K562 (cell line): ENCODE data around the gene STYXL1. TPM values are rescaled to one million over a fixed set of nuclear protein-coding genes. Genes with fewer than 3 reads are reported as not detected.

Source experiments
- CHCHD3 ChIP-seq: fragments of 250-450 bp; sonication (Bioruptor Pico); IDR thresholded peaks from 2 replicates; pipeline ENCODE4 v2.1.2; 2022; ENCODE audit warnings: mild to moderate bottlenecking
- DPF2 ChIP-seq: fragments of 450-650 bp; IDR thresholded peaks from 2 replicates; pipeline ENCODE4 v1.6.1; 2016
- EGR1 ChIP-seq: fragments of 450-650 bp; conservative IDR thresholded peaks from 2 replicates; pipeline ENCODE4 v1.6.1; 2017; ENCODE audit warnings: mild to moderate bottlenecking
- HNRNPL ChIP-seq: fragments of 200-400 bp; formaldehyde crosslinking; IDR thresholded peaks from 2 replicates; pipeline ENCODE4 v1.6.1; 2017; ENCODE audit warnings: low read depth, mild to moderate bottlenecking, low read length
- HOXB6 ChIP-seq: fragments of 250-450 bp; sonication (Bioruptor Pico); IDR thresholded peaks from 2 replicates; pipeline ENCODE4 v1.5.1; 2022; ENCODE audit warnings: mild to moderate bottlenecking, borderline replicate concordance
- MYNN ChIP-seq, 2 experiments: sonication (generic); formaldehyde crosslinking in 1 of 2; IDR thresholded peaks; 2 replicates each; pipeline versions ENCODE4 v1.5.0 to v1.6.1; 2016 to 2020; ENCODE audit warnings: antibody characterized with exemption in 1 of 2, missing genetic modification reagents in 1 of 2
- NR4A1 ChIP-seq, 2 experiments: fragments of 250-450 bp in 1 of 2; fragments of 450-650 bp in 1 of 2; sonication (Bioruptor Pico) in 1 of 2; IDR thresholded peaks; 2 replicates each; pipeline versions ENCODE4 v1.4.0 to v1.6.1; 2016 to 2020; ENCODE audit warnings: mild to moderate bottlenecking in 2 of 2, missing compliant biosample characterization in 1 of 2, missing genetic modification characterization in 1 of 2, moderate library complexity in 1 of 2
- SMARCE1 ChIP-seq: fragments of 450-650 bp; IDR thresholded peaks from 2 replicates; pipeline ENCODE4 v1.7.1; 2016; ENCODE audit warnings: mild to moderate bottlenecking
- TOE1 ChIP-seq, 2 experiments: fragments of 450-650 bp in 1 of 2; sonication (generic) in 1 of 2; formaldehyde crosslinking in 1 of 2; IDR thresholded peaks; 2 replicates each; pipeline versions ENCODE4 v1.7.1 to v1.8.0; 2016 to 2022; ENCODE audit warnings: borderline replicate concordance in 2 of 2, mild to moderate bottlenecking in 2 of 2, antibody characterized with exemption in 1 of 2, inconsistent platforms in 1 of 2, low read depth in 1 of 2, missing genetic modification reagents in 1 of 2, moderate library complexity in 1 of 2
- ZBTB1 ChIP-seq: sonication (generic); formaldehyde crosslinking; IDR thresholded peaks from 2 replicates; pipeline ENCODE4 v1.8.1; 2023; ENCODE audit warnings: missing genetic modification reagents, low read depth, mild to moderate bottlenecking, borderline replicate concordance
- ZNF311 ChIP-seq: fragments of 250-450 bp; sonication (Bioruptor Pico); IDR thresholded peaks from 2 replicates; pipeline ENCODE4 v1.4.0; 2020; ENCODE audit warnings: mild to moderate bottlenecking, moderate library complexity
- ZNF830 ChIP-seq: fragments of 250-450 bp; sonication (Bioruptor Pico); IDR thresholded peaks from 2 replicates; pipeline ENCODE4 v1.5.0; 2021; ENCODE audit warnings: mild to moderate bottlenecking
- polyA plus RNA-seq, 8 experiments: library from polyadenylated mRNA; depleted of rRNA in 4 of 8; stranded (reverse) in 5 of 8; unstranded in 3 of 8; fragments of >200 nt; fragmentation: Nextera tagmentation in 2 of 8; fragmentation: Illumina TruSeq in 1 of 8; extraction: Ambion mirVana in 2 of 8; extraction: Trizol in 1 of 8; gene quantifications; 2 replicates each; pipeline versions ENCODE4 v1.2.1 to v1.2.3, GENCODE V29; 2011 to 2014; ENCODE audit warnings: inconsistent platforms in 1 of 8, missing spikeins in 1 of 8
- total RNA-seq, 7 experiments: library from RNA; depleted of rRNA in 6 of 7; stranded (reverse); fragments of >200 nt in 6 of 7; fragmentation: Illumina TruSeq in 2 of 7; extraction: Trizol in 2 of 7; gene quantifications; 2 replicates each; pipeline versions ENCODE4 v1.2.1 to v1.2.3, GENCODE V29; 2011 to 2021; ENCODE audit warnings: low replicate concordance in 1 of 7
- TF ChIP-seq, protein P1 (sequence below): sonication (generic); formaldehyde crosslinking; IDR thresholded peaks from 2 replicates; pipeline ENCODE4 v1.8.0; 2023; ENCODE audit warnings: missing genetic modification reagents, mild to moderate bottlenecking, borderline replicate concordance
- TF ChIP-seq, protein P2 (sequence below): fragments of 450-650 bp; formaldehyde crosslinking; IDR thresholded peaks from 2 replicates; pipeline ENCODE4 v1.4.0; 2020; ENCODE audit warnings: mild to moderate bottlenecking
- TF ChIP-seq, protein P3 (sequence below): fragments of 450-650 bp; IDR thresholded peaks from 2 replicates; pipeline ENCODE4 v1.6.1; 2016; ENCODE audit warnings: borderline replicate concordance
- TF ChIP-seq, protein P4 (sequence below): fragments of 450-650 bp; IDR thresholded peaks from 2 replicates; pipeline ENCODE4 v1.6.1; 2014; ENCODE audit warnings: low read depth, mild to moderate bottlenecking, moderate library complexity, borderline replicate concordance

Gene STYXL1
- total and polyA plus RNA-seq, 9 of the 15 experiments (the other 6 are each of a cell fraction or from before 2014, with no cell fraction given), result 36.5 to 97.2 (median 49.9) TPM

DNA sequence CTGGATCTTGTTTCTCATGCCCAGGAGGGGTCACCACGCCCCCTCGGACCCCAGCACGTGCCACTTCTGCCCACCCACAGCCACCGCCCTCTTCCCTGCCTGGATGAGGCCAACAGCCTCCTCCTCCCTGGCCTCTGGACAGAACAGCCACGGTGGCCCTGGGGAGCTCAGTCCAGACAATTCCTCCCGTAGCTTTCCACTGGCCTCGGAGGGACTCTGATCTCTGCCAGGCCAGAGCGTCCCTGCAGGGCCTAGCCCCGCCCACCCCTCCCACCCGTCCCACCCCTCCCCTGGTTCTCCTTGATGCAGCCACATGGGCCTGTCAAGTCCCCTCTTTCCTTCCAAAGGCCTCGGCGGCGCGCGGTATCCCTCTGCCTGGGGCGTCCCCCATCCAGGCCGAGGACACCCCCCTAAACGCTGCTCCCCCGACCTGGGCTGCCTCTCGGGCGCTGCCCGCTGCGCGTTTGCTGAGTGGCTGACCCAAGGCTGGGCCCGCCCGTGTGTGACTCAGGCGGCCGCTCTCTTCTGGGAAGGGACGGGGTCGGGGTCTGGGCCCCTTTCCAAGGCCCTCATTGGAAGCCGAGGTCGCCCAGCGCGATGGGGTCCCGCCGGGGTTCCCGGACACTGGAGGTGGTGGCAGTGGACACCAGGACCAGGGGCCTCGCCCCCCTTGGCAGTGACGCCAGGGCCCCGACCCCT, 54.0 kb downstream of the STYXL1 start (continued):
- TF ChIP-seq, protein P1, sequence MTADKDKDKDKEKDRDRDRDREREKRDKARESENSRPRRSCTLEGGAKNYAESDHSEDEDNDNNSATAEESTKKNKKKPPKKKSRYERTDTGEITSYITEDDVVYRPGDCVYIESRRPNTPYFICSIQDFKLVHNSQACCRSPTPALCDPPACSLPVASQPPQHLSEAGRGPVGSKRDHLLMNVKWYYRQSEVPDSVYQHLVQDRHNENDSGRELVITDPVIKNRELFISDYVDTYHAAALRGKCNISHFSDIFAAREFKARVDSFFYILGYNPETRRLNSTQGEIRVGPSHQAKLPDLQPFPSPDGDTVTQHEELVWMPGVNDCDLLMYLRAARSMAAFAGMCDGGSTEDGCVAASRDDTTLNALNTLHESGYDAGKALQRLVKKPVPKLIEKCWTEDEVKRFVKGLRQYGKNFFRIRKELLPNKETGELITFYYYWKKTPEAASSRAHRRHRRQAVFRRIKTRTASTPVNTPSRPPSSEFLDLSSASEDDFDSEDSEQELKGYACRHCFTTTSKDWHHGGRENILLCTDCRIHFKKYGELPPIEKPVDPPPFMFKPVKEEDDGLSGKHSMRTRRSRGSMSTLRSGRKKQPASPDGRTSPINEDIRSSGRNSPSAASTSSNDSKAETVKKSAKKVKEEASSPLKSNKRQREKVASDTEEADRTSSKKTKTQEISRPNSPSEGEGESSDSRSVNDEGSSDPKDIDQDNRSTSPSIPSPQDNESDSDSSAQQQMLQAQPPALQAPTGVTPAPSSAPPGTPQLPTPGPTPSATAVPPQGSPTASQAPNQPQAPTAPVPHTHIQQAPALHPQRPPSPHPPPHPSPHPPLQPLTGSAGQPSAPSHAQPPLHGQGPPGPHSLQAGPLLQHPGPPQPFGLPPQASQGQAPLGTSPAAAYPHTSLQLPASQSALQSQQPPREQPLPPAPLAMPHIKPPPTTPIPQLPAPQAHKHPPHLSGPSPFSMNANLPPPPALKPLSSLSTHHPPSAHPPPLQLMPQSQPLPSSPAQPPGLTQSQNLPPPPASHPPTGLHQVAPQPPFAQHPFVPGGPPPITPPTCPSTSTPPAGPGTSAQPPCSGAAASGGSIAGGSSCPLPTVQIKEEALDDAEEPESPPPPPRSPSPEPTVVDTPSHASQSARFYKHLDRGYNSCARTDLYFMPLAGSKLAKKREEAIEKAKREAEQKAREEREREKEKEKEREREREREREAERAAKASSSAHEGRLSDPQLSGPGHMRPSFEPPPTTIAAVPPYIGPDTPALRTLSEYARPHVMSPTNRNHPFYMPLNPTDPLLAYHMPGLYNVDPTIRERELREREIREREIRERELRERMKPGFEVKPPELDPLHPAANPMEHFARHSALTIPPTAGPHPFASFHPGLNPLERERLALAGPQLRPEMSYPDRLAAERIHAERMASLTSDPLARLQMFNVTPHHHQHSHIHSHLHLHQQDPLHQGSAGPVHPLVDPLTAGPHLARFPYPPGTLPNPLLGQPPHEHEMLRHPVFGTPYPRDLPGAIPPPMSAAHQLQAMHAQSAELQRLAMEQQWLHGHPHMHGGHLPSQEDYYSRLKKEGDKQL (CRISPR knock-in tag), result 0 out of 2 replicates have a peak, but pooled peaks have one; percentile 60
- TF ChIP-seq, protein P2, sequence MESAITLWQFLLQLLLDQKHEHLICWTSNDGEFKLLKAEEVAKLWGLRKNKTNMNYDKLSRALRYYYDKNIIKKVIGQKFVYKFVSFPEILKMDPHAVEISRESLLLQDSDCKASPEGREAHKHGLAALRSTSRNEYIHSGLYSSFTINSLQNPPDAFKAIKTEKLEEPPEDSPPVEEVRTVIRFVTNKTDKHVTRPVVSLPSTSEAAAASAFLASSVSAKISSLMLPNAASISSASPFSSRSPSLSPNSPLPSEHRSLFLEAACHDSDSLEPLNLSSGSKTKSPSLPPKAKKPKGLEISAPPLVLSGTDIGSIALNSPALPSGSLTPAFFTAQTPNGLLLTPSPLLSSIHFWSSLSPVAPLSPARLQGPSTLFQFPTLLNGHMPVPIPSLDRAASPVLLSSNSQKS (CRISPR knock-in tag), result no peak
- TF ChIP-seq DPF2 (0 out of 2 replicates have a peak, but pooled peaks have one; percentile 8), ZNF830 (CRISPR knock-in tag) (peak; percentile 77; the same call in 1 of the 2 replicates), NR4A1 (CRISPR knock-in tag; IDR thresholded peaks at IDR 0.05) (no peak), NR4A1 (tag; IDR thresholded peaks at IDR 0.05) (peak; percentile 56), CHCHD3 (no peak), MYNN (IDR thresholded peaks at IDR 0.05) (peak; percentile 25; the same call in 1 of the 2 replicates), MYNN (CRISPR knock-in tag; IDR thresholded peaks at IDR 0.05) (no peak), HNRNPL (peak; percentile 33; the same call in 1 of the 2 replicates), EGR1 (peak; percentile 36; the same call in 1 of the 2 replicates), ZNF311 (CRISPR knock-in tag) (no peak), SMARCE1 (0 out of 2 replicates have a peak, but pooled peaks have one; percentile 9), TOE1 (IDR thresholded peaks at IDR 0.05; ENCODE audit: borderline replicate concordance) (no peak), TOE1 (CRISPR knock-in tag; IDR thresholded peaks at IDR 0.05; ENCODE audit: borderline replicate concordance, low read depth) (0 out of 2 replicates have a peak, but pooled peaks have one; percentile 1), HOXB6 (no peak), ZBTB1 (CRISPR knock-in tag) (peak; percentile 63; the same call in 1 of the 2 replicates)
- TF ChIP-seq, protein P3, sequence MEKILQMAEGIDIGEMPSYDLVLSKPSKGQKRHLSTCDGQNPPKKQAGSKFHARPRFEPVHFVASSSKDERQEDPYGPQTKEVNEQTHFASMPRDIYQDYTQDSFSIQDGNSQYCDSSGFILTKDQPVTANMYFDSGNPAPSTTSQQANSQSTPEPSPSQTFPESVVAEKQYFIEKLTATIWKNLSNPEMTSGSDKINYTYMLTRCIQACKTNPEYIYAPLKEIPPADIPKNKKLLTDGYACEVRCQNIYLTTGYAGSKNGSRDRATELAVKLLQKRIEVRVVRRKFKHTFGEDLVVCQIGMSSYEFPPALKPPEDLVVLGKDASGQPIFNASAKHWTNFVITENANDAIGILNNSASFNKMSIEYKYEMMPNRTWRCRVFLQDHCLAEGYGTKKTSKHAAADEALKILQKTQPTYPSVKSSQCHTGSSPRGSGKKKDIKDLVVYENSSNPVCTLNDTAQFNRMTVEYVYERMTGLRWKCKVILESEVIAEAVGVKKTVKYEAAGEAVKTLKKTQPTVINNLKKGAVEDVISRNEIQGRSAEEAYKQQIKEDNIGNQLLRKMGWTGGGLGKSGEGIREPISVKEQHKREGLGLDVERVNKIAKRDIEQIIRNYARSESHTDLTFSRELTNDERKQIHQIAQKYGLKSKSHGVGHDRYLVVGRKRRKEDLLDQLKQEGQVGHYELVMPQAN, result peak; percentile 14; the same call in 1 of the 2 replicates
- TF ChIP-seq, protein P4, sequence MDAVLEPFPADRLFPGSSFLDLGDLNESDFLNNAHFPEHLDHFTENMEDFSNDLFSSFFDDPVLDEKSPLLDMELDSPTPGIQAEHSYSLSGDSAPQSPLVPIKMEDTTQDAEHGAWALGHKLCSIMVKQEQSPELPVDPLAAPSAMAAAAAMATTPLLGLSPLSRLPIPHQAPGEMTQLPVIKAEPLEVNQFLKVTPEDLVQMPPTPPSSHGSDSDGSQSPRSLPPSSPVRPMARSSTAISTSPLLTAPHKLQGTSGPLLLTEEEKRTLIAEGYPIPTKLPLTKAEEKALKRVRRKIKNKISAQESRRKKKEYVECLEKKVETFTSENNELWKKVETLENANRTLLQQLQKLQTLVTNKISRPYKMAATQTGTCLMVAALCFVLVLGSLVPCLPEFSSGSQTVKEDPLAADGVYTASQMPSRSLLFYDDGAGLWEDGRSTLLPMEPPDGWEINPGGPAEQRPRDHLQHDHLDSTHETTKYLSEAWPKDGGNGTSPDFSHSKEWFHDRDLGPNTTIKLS, result no peak
